SK-N-SH (cell line): ENCODE results near the gene TANC1. TPM values are rescaled to one million over a fixed set of nuclear protein-coding genes. Genes with fewer than 3 reads are reported as not detected.

Experiments used
- CTCF ChIA-PET: fragments of 300-600, 350-600 bp; formaldehyde crosslinking; extraction: SDS; loops from one replicate; lab custom pipeline; 2021; lab: Yijun Ruan, JAX
- POLR2A ChIA-PET: fragments of 350-600 bp; sonication (Branson Sonifier 250); formaldehyde crosslinking; extraction: SDS; loops from one replicate; lab custom pipeline; 2020; ENCODE audit warnings: antibody characterized with exemption, inconsistent platforms; lab: Yijun Ruan, JAX
- DNase-seq: peaks from one replicate; pipeline ENCODE4 v3.0.0; 2012
- H2AFZ ChIP-seq: fragments of 200-600 bp; sonication (generic); 2 replicates; pipeline ENCODE4 v1.8.1; 2016; ENCODE audit warnings: antibody characterized with exemption, mild to moderate bottlenecking, low read depth
- H3F3A ChIP-seq: fragments of 200-600 bp; sonication (generic); replicated peaks from 2 replicates; pipeline ENCODE3; 2016; ENCODE audit warnings: antibody characterized with exemption, mild to moderate bottlenecking; ENCODE audit not compliant: insufficient read depth
- H3K27ac ChIP-seq, 2 experiments: fragments of 200-500 bp in 1 of 2; fragments of 200-600 bp in 1 of 2; sonication (Bioruptor generic) in 1 of 2; sonication (generic), shearing (Covaris generic) in 1 of 2; 2 replicates each; pipeline versions ENCODE4 v1.5.1 to v1.6.1; 2014 to 2016; ENCODE audit warnings: low read depth in 2 of 2, inconsistent platforms in 1 of 2, low read length in 1 of 2, mild to moderate bottlenecking in 1 of 2, mixed read lengths in 1 of 2
- H3K27me3 ChIP-seq: fragments of 200-600 bp; sonication (generic), shearing (Covaris generic); 2 replicates; pipeline ENCODE4 v1.6.1; 2016; ENCODE audit warnings: mixed run types; ENCODE audit not compliant: insufficient read depth
- H3K36me3 ChIP-seq, 2 experiments: fragments of 200-500 bp in 1 of 2; fragments of 200-600 bp in 1 of 2; sonication (Bioruptor generic) in 1 of 2; sonication (generic) in 1 of 2; replicated peaks in 1 of 2; 2 replicates each; pipeline versions ENCODE3 to v1.5.1; 2014 to 2016; ENCODE audit warnings: low read length in 1 of 2, mild to moderate bottlenecking in 1 of 2; ENCODE audit not compliant: insufficient read depth in 2 of 2, control insufficient read depth in 1 of 2
- H3K4me1 ChIP-seq, 2 experiments: fragments of 200-500 bp in 1 of 2; fragments of 200-600 bp in 1 of 2; sonication (Bioruptor generic) in 1 of 2; sonication (generic), shearing (Covaris generic) in 1 of 2; 2 replicates each; pipeline versions ENCODE4 v1.5.1 to v1.6.1; 2014 to 2016; ENCODE audit warnings: low read depth in 1 of 2, low read length in 1 of 2, mixed run types in 1 of 2; ENCODE audit not compliant: insufficient read depth in 2 of 2, control insufficient read depth in 1 of 2
- H3K4me2 ChIP-seq: fragments of 200-600 bp; sonication (generic), shearing (Covaris generic); 2 replicates; pipeline ENCODE4 v1.6.1; 2017; ENCODE audit warnings: mixed run types
- H3K4me3 ChIP-seq, 2 experiments: fragments of 200-500 bp in 1 of 2; fragments of 200-600 bp in 1 of 2; sonication (Bioruptor generic) in 1 of 2; sonication (generic), shearing (Covaris generic) in 1 of 2; 2 replicates each; pipeline versions ENCODE4 v1.5.1 to v1.8.1; 2014 to 2016; ENCODE audit warnings: low read depth in 2 of 2, inconsistent platforms in 1 of 2, low read length in 1 of 2, mild to moderate bottlenecking in 1 of 2, mixed read lengths in 1 of 2, moderate library complexity in 1 of 2
- H3K79me2 ChIP-seq: fragments of 200-600 bp; sonication (generic); 2 replicates; pipeline ENCODE4 v1.8.1; 2017; ENCODE audit warnings: mild to moderate bottlenecking; ENCODE audit not compliant: insufficient read depth
- H3K9ac ChIP-seq: fragments of 200-600 bp; sonication (generic); 2 replicates; pipeline ENCODE4 v1.6.1; 2017; ENCODE audit warnings: mixed run types
- H3K9me2 ChIP-seq: fragments of 200-600 bp; sonication (generic); 2 replicates; pipeline ENCODE4 v1.6.1; 2017; ENCODE audit warnings: mixed run types
- H3K9me3 ChIP-seq: fragments of 200-600 bp; sonication (generic); 2 replicates; pipeline ENCODE4 v1.6.1; 2017; ENCODE audit warnings: mixed run types, mild to moderate bottlenecking, moderate library complexity
- H4K20me1 ChIP-seq: fragments of 200-600 bp; sonication (generic); 2 replicates; pipeline ENCODE4 v1.6.1; 2017; ENCODE audit warnings: mild to moderate bottlenecking, mixed run types; ENCODE audit not compliant: insufficient read depth
- CHD2 ChIP-seq: fragments of 150-350 bp; IDR thresholded peaks from 2 replicates; pipeline ENCODE4 v1.6.1; 2018; ENCODE audit warnings: low read length; ENCODE audit not compliant: partially characterized antibody
- ELF1 ChIP-seq: IDR thresholded peaks from 2 replicates; pipeline ENCODE4 v1.4.0; 2012
- EZH2phosphoT487 ChIP-seq: fragments of 200-600 bp; sonication (generic); IDR thresholded peaks from 2 replicates; pipeline ENCODE4 v1.6.1; 2017; ENCODE audit warnings: low read depth, mixed run types, mild to moderate bottlenecking, antibody characterized with exemption, moderate library complexity, borderline replicate concordance
- FOXJ3 ChIP-seq: sonication (generic); formaldehyde crosslinking; IDR thresholded peaks from 2 replicates; pipeline ENCODE4 v1.5.1; 2020; ENCODE audit warnings: mild to moderate bottlenecking, missing genetic modification reagents
- FOXM1 ChIP-seq: IDR thresholded peaks from 2 replicates; pipeline ENCODE4 v1.4.0; 2012; ENCODE audit warnings: low read depth, mild to moderate bottlenecking
- MEF2A ChIP-seq: IDR thresholded peaks from 2 replicates; pipeline ENCODE4 v1.4.0; 2012; ENCODE audit warnings: low read depth, borderline replicate concordance
- MXI1 ChIP-seq: IDR thresholded peaks from 2 replicates; pipeline ENCODE4 v1.6.1; 2012; ENCODE audit warnings: mild to moderate bottlenecking, low read depth, low read length, improper control_type of control experiment
- RAD21 ChIP-seq: IDR thresholded peaks from 2 replicates; pipeline ENCODE4 v1.6.1; 2012; ENCODE audit warnings: mild to moderate bottlenecking, low read length
- RCOR1 ChIP-seq: fragments of 150-350 bp; IDR thresholded peaks from 2 replicates; pipeline ENCODE4 v1.6.1; 2017; ENCODE audit warnings: antibody characterized with exemption, low read length
- TAF1 ChIP-seq: IDR thresholded peaks from 2 replicates; pipeline ENCODE4 v1.6.1; 2012; ENCODE audit warnings: low read depth, mild to moderate bottlenecking, low read length, moderate library complexity, borderline replicate concordance
- YY1 ChIP-seq: IDR thresholded peaks from 2 replicates; pipeline ENCODE4 v1.4.0; 2012; ENCODE audit warnings: low read depth, mild to moderate bottlenecking
- WGBS: methylation state at CpG from one replicate; pipeline ENCODE4 v1.1.6; 2017; ENCODE audit warnings: low lambda C conversion rate; 5-methylcytosine and 5-hydroxymethylcytosine counted together
- polyA plus RNA-seq, 3 experiments: library from polyadenylated mRNA; depleted of rRNA; stranded (reverse); fragments of >200 nt; gene quantifications; 2 replicates each; pipeline ENCODE4 v1.2.3, GENCODE V29; 2012
- TF ChIP-seq, protein P1 (sequence below): IDR thresholded peaks from 2 replicates; pipeline ENCODE4 v1.6.1; 2012; ENCODE audit warnings: mild to moderate bottlenecking, low read depth, low read length, moderate library complexity
- TF ChIP-seq, protein P2 (sequence below): IDR thresholded peaks from 2 replicates; pipeline ENCODE4 v1.4.0; 2012; ENCODE audit warnings: low read depth, borderline replicate concordance
- TF ChIP-seq, protein P3 (sequence below): fragments of 200-600 bp; sonication (generic); IDR thresholded peaks from 2 replicates; pipeline ENCODE4 v1.6.1; 2017; ENCODE audit warnings: antibody characterized with exemption, mild to moderate bottlenecking, moderate library complexity
- TF ChIP-seq, protein P4 (sequence below): fragments of 150-350 bp; IDR thresholded peaks from 2 replicates; pipeline ENCODE4 v1.6.1; 2016; ENCODE audit warnings: mild to moderate bottlenecking, low read depth, low read length
- TF ChIP-seq, protein P5 (sequence below): IDR thresholded peaks from 2 replicates; pipeline ENCODE4 v1.4.0; 2012; ENCODE audit warnings: low read depth

Gene TANC1
- polyA plus RNA-seq, 1 of the 3 experiments (the other 2 are of a cell fraction) = 19.2 TPM

DNA sequence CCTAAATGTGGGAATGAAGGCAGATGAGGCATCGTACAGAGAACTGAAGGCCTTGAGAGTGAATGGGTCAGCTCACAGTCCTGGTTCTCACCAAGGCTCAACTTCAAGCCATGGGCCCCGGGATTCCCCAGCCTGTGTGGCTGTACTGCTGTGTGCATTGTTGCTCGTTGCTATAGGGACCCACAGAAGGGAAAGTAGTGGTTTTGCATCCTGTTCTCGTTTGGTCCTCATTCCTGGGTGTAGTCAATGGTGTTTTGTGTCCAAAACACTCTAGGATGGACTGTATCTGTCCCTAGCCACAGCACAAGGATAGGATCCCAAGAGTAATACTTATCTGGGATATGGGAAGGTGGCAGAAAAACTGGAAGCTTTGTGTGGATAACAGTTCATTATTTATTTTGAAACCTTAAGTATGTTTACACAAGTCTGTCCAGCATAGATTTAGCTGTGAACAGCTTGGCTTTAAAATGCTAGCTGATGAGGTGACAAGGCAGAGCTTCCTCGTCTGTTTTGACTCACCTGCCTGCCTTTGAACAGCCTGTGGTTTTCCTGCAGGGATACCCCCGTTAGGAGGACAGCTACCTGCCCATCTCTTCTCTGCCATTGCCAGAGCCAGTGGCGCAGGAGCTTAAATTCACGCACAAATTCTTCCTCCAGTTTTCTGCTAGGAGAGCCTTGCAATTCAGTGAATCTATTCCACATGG lies 233.1 kb downstream of the TANC1 start:
- H3K4me2 ChIP-seq = peak overlapping the region; percentile 42
- peaks cover 4% of the 10 kb centered on the region; the same call in 1 of the 2 replicates for H3K79me2 ChIP-seq
- no peaks in the 10 kb centered on the region for H3K9me2 ChIP-seq
- TF ChIP-seq, protein P1, sequence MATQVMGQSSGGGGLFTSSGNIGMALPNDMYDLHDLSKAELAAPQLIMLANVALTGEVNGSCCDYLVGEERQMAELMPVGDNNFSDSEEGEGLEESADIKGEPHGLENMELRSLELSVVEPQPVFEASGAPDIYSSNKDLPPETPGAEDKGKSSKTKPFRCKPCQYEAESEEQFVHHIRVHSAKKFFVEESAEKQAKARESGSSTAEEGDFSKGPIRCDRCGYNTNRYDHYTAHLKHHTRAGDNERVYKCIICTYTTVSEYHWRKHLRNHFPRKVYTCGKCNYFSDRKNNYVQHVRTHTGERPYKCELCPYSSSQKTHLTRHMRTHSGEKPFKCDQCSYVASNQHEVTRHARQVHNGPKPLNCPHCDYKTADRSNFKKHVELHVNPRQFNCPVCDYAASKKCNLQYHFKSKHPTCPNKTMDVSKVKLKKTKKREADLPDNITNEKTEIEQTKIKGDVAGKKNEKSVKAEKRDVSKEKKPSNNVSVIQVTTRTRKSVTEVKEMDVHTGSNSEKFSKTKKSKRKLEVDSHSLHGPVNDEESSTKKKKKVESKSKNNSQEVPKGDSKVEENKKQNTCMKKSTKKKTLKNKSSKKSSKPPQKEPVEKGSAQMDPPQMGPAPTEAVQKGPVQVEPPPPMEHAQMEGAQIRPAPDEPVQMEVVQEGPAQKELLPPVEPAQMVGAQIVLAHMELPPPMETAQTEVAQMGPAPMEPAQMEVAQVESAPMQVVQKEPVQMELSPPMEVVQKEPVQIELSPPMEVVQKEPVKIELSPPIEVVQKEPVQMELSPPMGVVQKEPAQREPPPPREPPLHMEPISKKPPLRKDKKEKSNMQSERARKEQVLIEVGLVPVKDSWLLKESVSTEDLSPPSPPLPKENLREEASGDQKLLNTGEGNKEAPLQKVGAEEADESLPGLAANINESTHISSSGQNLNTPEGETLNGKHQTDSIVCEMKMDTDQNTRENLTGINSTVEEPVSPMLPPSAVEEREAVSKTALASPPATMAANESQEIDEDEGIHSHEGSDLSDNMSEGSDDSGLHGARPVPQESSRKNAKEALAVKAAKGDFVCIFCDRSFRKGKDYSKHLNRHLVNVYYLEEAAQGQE = no peak
- TF ChIP-seq YY1 = no peak
- TF ChIP-seq TAF1 = no peak
- TF ChIP-seq RCOR1 = no peak
- no peak for TF ChIP-seq FOXJ3 (CRISPR knock-in tag)
- no peak for TF ChIP-seq MXI1
- TF ChIP-seq RAD21 = no peak
- no peak for TF ChIP-seq MEF2A
- TF ChIP-seq CHD2 = no peak
- TF ChIP-seq, protein P2, sequence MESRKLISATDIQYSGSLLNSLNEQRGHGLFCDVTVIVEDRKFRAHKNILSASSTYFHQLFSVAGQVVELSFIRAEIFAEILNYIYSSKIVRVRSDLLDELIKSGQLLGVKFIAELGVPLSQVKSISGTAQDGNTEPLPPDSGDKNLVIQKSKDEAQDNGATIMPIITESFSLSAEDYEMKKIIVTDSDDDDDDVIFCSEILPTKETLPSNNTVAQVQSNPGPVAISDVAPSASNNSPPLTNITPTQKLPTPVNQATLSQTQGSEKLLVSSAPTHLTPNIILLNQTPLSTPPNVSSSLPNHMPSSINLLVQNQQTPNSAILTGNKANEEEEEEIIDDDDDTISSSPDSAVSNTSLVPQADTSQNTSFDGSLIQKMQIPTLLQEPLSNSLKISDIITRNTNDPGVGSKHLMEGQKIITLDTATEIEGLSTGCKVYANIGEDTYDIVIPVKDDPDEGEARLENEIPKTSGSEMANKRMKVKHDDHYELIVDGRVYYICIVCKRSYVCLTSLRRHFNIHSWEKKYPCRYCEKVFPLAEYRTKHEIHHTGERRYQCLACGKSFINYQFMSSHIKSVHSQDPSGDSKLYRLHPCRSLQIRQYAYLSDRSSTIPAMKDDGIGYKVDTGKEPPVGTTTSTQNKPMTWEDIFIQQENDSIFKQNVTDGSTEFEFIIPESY = no peak
- TF ChIP-seq FOXM1 = no peak
- no peak for TF ChIP-seq EZH2phosphoT487
- TF ChIP-seq, protein P3, sequence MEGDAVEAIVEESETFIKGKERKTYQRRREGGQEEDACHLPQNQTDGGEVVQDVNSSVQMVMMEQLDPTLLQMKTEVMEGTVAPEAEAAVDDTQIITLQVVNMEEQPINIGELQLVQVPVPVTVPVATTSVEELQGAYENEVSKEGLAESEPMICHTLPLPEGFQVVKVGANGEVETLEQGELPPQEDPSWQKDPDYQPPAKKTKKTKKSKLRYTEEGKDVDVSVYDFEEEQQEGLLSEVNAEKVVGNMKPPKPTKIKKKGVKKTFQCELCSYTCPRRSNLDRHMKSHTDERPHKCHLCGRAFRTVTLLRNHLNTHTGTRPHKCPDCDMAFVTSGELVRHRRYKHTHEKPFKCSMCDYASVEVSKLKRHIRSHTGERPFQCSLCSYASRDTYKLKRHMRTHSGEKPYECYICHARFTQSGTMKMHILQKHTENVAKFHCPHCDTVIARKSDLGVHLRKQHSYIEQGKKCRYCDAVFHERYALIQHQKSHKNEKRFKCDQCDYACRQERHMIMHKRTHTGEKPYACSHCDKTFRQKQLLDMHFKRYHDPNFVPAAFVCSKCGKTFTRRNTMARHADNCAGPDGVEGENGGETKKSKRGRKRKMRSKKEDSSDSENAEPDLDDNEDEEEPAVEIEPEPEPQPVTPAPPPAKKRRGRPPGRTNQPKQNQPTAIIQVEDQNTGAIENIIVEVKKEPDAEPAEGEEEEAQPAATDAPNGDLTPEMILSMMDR = no peak
- TF ChIP-seq, protein P4, sequence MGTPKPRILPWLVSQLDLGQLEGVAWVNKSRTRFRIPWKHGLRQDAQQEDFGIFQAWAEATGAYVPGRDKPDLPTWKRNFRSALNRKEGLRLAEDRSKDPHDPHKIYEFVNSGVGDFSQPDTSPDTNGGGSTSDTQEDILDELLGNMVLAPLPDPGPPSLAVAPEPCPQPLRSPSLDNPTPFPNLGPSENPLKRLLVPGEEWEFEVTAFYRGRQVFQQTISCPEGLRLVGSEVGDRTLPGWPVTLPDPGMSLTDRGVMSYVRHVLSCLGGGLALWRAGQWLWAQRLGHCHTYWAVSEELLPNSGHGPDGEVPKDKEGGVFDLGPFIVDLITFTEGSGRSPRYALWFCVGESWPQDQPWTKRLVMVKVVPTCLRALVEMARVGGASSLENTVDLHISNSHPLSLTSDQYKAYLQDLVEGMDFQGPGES = no peak
- TF ChIP-seq ELF1 = no peak
- TF ChIP-seq, protein P5, sequence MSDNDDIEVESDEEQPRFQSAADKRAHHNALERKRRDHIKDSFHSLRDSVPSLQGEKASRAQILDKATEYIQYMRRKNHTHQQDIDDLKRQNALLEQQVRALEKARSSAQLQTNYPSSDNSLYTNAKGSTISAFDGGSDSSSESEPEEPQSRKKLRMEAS = no peak
- ChIA-PET CTCF (interaction anchor here (0.7 to 2.1 kb wide), 2 partner anchors 13 to 30 kb away, joined by 3 to 5 read pairs; no protein-coding TSS in a partner anchor), POLR2A (no interaction called here)
- peaks cover 2 to 63% of the 10 kb centered on the region in 2 experiments for H3K36me3 ChIP-seq
- 83% methylated on average over 8 of the region's 8 CpGs for WGBS
- peak overlapping the region; percentile 22; the same call in 1 of the 2 replicates for H3K9ac ChIP-seq
- no peak overlapping the region for H3K4me3 ChIP-seq
- H2AFZ ChIP-seq = no peak overlapping the region
- H3K9me3 ChIP-seq = no peaks in the 10 kb centered on the region
- no peaks in the 10 kb centered on the region for H3K27me3 ChIP-seq
- peak overlapping the region in 1 of 2 experiments; percentile 88; a peak in 2 of 4 replicates for H3K27ac ChIP-seq
- H4K20me1 ChIP-seq = no peaks in the 10 kb centered on the region
- H3K4me1 ChIP-seq = peaks cover 4 to 23% of the 10 kb centered on the region in 2 experiments; a peak in 3 of 4 replicates
- DNase-seq = no peak
- H3F3A ChIP-seq = peaks cover 12% of the 10 kb centered on the region
